ENCODE results near the gene DOCK1.

The DOCK1 gene

DNA sequence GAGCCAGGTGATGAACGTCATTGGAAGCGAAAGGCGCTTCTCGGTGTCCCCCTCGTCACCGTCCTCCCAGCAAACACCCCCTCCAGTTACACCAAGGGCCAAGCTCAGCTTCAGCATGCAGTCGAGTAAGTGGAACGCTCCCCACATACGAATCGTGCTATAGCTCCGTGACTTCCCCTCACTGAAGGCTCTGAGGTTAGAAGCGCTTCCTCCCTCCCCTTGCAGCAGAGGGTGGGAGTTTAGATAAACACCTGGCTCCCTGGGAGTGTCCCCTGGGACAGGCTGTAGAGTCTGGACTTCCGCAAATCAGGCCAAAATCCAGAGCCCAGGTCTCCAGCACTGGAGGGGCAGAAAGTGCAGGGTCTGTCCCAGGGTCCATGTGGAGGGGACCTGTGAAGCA, 538.9 kb downstream of the DOCK1 start:
- H3K9me3 ChIP-seq (ENCODE audit: low read length), result peaks cover 32% of the 10 kb centered on the region
- no peaks in the 10 kb centered on the region for H3K4me1 ChIP-seq (ENCODE audit: insufficient read depth, low read length)
- H2AFZ ChIP-seq (ENCODE audit: low read depth, low read length), result no peak overlapping the region
- no peaks in the 10 kb centered on the region for H3K27me3 ChIP-seq (ENCODE audit: insufficient read depth, low read length)
- H3K4me3 ChIP-seq (ENCODE audit: low read length), result no peak overlapping the region
- H3K36me3 ChIP-seq (ENCODE audit: insufficient read depth, low read length), result peaks cover 62% of the 10 kb centered on the region

DNA sequence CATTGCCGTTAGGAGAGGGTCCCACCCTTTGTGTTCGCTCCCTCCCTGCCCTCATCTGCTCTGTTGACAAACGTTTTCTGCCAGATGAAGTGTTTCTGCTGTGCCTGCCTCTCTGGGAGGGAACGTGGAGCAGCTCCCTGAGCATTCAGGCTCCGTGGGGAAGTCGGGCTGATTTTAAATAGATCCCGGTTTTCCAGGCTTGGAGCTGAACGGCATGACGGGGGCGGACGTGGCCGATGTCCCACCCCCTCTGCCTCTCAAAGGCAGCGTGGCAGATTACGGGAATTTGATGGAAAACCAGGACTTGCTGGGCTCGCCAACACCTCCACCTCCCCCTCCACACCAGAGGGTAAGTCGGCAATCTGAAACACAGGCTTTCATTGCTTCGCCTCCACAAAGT, 542.0 kb downstream of the DOCK1 start:
- Histone ChIP-seq H2AFZ (ENCODE audit: low read depth, low read length) (no peak overlapping the region), H3K36me3 (ENCODE audit: insufficient read depth, low read length) (peaks cover 47% of the 10 kb centered on the region), H3K27me3 (ENCODE audit: insufficient read depth, low read length) (no peaks in the 10 kb centered on the region), H3K4me1 (ENCODE audit: insufficient read depth, low read length) (no peaks in the 10 kb centered on the region), H3K4me3 (ENCODE audit: low read length) (no peak overlapping the region), H3K9me3 (ENCODE audit: low read length) (peaks cover 19% of the 10 kb centered on the region)

DNA sequence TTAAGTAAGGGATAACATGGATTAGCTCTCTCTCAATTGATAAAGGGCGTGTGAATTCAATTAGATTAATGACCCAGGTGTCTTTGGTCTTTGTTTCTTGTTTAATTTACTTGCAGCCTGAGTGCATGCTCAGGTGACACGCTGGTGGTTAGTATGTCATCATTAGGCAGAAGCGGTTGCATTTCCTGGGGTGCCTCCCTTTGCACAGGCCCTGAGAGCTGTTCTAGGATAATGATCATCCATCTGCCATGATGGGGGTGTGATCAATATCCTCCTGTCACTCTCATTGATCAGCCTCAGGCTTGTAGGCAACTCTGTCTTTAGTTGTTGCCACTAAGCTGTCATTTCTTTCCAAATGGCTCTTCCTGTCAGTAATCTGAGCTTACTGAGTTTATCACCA, 544.3 kb downstream of the DOCK1 start:
- Histone ChIP-seq H3K9me3 (ENCODE audit: low read length) (peaks cover under 1% of the 10 kb centered on the region), H2AFZ (ENCODE audit: low read depth, low read length) (no peak overlapping the region), H3K4me1 (ENCODE audit: insufficient read depth, low read length) (no peaks in the 10 kb centered on the region), H3K36me3 (ENCODE audit: insufficient read depth, low read length) (peaks cover 40% of the 10 kb centered on the region), H3K4me3 (ENCODE audit: low read length) (no peak overlapping the region), H3K27me3 (ENCODE audit: insufficient read depth, low read length) (no peaks in the 10 kb centered on the region)

DNA sequence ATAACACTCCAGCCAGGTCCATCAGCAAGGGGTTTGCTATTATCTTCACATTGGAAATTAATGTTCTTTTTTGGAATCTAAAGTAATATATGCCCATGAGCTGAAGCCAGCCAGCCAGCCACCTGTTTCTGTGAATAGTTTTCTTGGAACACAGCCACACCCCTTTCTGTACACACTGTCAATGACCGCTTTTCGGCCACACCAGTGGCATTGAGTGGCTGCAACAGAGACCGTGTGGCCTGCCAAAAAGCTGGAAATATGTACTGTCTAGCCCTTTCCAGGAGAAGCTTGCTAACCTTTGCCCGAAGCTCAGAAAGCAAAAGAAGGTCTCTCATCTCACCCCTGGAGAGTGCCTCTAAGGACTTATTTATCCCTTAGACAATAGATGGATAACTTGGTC, 545.4 kb downstream of the DOCK1 start:
- no peaks in the 10 kb centered on the region for H3K27me3 ChIP-seq (ENCODE audit: insufficient read depth, low read length)
- H3K4me3 ChIP-seq (ENCODE audit: low read length), result no peak overlapping the region
- no peaks in the 10 kb centered on the region for H3K4me1 ChIP-seq (ENCODE audit: insufficient read depth, low read length)
- H2AFZ ChIP-seq (ENCODE audit: low read depth, low read length), result no peak overlapping the region
- peaks cover 30% of the 10 kb centered on the region for H3K36me3 ChIP-seq (ENCODE audit: insufficient read depth, low read length)
- H3K9me3 ChIP-seq (ENCODE audit: low read length), result no peaks in the 10 kb centered on the region

DNA sequence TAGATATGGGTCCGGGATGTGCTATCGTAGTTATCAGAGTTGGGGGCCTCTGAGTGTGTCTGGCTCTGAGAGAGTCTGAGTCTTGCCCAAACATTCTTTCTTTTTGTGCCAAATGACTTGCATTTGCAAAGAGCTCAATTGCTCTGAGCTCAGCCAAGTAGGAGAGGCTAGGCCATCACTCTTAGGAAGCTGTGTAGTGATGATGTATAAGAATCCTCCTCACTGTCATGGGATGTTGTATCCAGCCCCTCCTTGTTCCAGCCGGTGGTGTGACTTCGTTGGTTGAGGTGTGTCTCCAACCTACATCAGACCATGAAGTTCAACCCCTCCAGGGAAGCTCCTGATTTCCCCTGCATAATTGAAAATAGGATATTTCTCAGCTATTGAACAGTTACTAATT, 546.4 kb downstream of the DOCK1 start:
- Histone ChIP-seq H3K36me3 (ENCODE audit: insufficient read depth, low read length) (peaks cover 26% of the 10 kb centered on the region), H3K27me3 (ENCODE audit: insufficient read depth, low read length) (no peaks in the 10 kb centered on the region)

DNA sequence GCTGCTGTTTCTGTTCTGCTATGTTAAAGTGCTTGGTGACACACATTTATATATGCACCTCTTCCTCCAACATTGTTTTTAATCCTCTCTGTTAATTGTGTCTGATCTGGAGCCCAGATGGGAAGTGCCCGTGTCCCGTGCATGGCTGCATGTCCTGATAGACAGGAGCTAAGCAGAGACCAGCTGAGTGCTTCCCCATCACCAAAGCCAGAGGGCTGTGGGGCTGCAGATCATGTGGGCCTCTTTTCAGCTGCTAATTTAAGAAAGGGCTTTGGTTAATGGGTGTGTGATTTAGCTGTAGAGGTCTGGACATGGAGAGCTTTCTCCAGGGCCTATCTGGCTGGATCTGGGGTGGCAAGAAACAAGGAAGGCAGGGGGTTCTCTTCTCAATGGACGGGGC, 547.3 kb downstream of the DOCK1 start:
- H3K4me1 ChIP-seq (ENCODE audit: insufficient read depth, low read length), result no peaks in the 10 kb centered on the region
- no peaks in the 10 kb centered on the region for H3K27me3 ChIP-seq (ENCODE audit: insufficient read depth, low read length)
- no peak overlapping the region for H3K4me3 ChIP-seq (ENCODE audit: low read length)
- peaks cover 18% of the 10 kb centered on the region for H3K36me3 ChIP-seq (ENCODE audit: insufficient read depth, low read length)
- H2AFZ ChIP-seq (ENCODE audit: low read depth, low read length), result no peak overlapping the region
- no peaks in the 10 kb centered on the region for H3K9me3 ChIP-seq (ENCODE audit: low read length)

More for the DNA sequence above, 546.4 kb downstream of the DOCK1 start:
- Histone ChIP-seq H3K4me1 (ENCODE audit: insufficient read depth, low read length) (no peaks in the 10 kb centered on the region), H3K9me3 (ENCODE audit: low read length) (no peaks in the 10 kb centered on the region), H2AFZ (ENCODE audit: low read depth, low read length) (no peak overlapping the region), H3K4me3 (ENCODE audit: low read length) (no peak overlapping the region)

DNA sequence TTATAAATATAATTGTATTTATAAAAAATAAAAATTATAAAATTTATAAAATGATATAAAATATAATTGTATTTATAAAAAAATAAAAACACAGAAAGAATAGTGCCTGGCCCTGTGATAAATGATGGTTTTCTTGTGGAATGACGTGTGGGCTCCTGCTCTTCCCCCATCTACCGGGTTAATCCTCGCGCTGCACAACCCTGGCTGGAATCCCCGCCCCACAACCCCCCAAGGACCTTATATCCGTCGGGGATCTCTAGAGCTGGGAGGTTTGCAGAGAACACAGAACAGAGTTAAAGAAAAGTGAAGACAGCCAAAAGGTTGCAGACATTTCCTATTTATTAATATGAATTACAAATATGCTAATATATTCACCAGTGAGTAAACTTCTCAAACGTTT, 548.5 kb downstream of the DOCK1 start:
- Histone ChIP-seq H2AFZ (ENCODE audit: low read depth, low read length) (no peak overlapping the region), H3K4me1 (ENCODE audit: insufficient read depth, low read length) (no peaks in the 10 kb centered on the region), H3K27me3 (ENCODE audit: insufficient read depth, low read length) (no peaks in the 10 kb centered on the region), H3K36me3 (ENCODE audit: insufficient read depth, low read length) (peaks cover 11% of the 10 kb centered on the region), H3K4me3 (ENCODE audit: low read length) (no peak overlapping the region), H3K9me3 (ENCODE audit: low read length) (no peaks in the 10 kb centered on the region)

DNA sequence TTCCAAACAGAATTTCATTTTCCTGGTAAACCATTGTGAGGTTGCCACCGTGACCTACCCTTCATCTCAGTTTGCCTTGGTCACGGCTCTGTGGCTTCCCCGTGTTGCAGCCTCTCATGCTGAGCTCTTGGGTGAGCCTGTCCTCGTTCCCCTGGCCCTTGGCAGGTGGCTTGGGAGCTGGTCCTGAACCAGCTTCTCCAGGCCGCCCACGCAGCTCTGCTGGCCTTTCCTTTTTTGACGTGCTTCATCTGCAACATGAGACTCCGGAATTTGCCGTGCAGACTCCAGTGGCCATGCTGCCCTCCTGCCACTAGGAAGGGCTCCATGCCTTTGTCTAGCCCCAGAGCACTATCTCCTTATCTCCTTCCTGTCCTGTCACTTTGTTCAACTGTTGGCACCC, 550.9 kb downstream of the DOCK1 start:
- Histone ChIP-seq H3K36me3 (ENCODE audit: insufficient read depth, low read length) (peaks cover 9% of the 10 kb centered on the region), H3K4me3 (ENCODE audit: low read length) (no peak overlapping the region), H3K9me3 (ENCODE audit: low read length) (no peaks in the 10 kb centered on the region), H3K27me3 (ENCODE audit: insufficient read depth, low read length) (no peaks in the 10 kb centered on the region), H3K4me1 (ENCODE audit: insufficient read depth, low read length) (no peaks in the 10 kb centered on the region), H2AFZ (ENCODE audit: low read depth, low read length) (no peak overlapping the region)

DNA sequence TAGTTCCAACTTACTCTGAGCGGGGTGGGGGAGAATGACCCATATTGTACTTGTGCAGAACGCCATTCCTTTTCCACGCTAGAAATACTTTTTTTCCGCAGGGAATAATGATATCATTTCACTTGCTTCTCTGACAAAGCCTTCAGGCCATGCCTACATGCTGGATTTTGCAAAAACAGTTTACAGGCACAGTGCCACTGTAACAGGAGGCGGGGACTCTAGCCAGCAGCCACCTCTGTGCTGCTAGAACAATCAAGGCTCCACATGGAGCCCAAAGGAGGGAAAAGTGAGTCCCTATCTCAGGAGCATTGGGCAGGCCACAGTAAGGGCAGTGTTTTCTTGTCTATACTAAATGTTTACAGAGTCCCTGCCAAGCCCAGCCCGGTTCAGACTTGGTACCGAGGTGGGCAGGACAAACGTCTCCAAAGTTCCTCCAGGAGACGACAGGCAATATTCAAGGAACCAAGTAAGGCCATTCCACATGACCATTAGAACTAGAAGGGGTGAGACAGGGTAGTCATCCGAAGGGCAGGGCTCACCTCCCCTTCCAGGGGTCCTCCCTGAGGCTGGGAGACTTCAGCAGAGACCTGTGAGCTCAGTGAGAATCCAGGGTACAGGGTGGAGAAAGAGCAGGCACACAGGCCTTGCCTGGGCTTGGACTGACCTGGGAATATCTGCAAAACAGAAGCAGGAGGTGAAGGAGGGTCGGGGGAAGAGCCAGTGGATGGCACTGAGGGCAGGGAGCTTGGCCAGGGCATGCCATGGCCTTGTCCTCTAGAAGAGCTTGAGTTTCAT, 553.0 kb downstream of the DOCK1 start:
- Histone ChIP-seq H3K27me3 (ENCODE audit: insufficient read depth, low read length) (no peaks in the 10 kb centered on the region), H3K9me3 (ENCODE audit: low read length) (no peaks in the 10 kb centered on the region), H3K36me3 (ENCODE audit: insufficient read depth, low read length) (no peaks in the 10 kb centered on the region), H2AFZ (ENCODE audit: low read depth, low read length) (no peak overlapping the region), H3K4me3 (ENCODE audit: low read length) (no peak overlapping the region), H3K4me1 (ENCODE audit: insufficient read depth, low read length) (no peaks in the 10 kb centered on the region)

DNA sequence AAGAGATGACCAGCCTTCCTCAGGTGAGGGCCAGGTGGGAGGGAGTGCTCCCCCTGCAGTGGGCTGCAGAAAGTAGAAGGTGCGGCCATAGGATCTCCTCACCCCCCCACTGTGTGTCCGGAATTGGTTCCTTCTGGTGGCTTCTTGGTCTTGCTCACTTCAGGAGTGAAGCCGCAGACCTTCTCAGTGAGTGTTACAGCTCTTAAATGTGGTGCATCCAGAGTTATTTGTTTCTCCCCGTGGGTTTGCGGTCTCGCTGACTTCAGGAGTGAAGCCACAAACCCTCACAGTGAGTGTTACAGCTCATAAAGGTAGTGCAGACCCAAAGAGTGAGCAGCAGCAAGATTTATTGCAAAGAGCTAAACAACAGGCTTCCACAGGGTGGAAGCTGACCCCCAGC, 553.6 kb downstream of the DOCK1 start:
- no peaks in the 10 kb centered on the region for H3K27me3 ChIP-seq (ENCODE audit: insufficient read depth, low read length)
- H3K4me3 ChIP-seq (ENCODE audit: low read length), result no peak overlapping the region
- H3K4me1 ChIP-seq (ENCODE audit: insufficient read depth, low read length), result no peaks in the 10 kb centered on the region
- H2AFZ ChIP-seq (ENCODE audit: low read depth, low read length), result no peak overlapping the region
- no peaks in the 10 kb centered on the region for H3K36me3 ChIP-seq (ENCODE audit: insufficient read depth, low read length)
- no peaks in the 10 kb centered on the region for H3K9me3 ChIP-seq (ENCODE audit: low read length)

DNA sequence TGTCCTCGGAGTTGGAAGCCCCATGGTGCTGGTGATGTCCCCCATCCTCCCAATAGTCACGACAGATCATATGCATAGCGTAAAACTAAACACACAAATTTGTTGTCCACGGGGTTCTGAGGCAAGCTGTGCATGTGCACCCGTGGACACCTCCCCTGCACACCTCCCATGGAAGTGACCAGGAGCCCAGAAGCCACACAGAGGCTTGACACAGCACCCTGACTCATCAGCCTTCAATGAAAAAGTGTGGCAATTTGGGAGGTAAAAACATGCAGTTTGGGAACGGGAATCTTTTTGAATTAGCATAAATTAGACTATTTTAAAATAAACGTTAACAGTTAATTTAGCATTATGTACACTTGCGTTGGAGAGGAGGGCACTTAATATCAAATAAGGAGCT, 554.7 kb downstream of the DOCK1 start:
- Histone ChIP-seq H3K36me3 (ENCODE audit: insufficient read depth, low read length) (no peaks in the 10 kb centered on the region), H2AFZ (ENCODE audit: low read depth, low read length) (no peak overlapping the region), H3K4me3 (ENCODE audit: low read length) (no peak overlapping the region), H3K9me3 (ENCODE audit: low read length) (no peaks in the 10 kb centered on the region), H3K27me3 (ENCODE audit: insufficient read depth, low read length) (no peaks in the 10 kb centered on the region), H3K4me1 (ENCODE audit: insufficient read depth, low read length) (no peaks in the 10 kb centered on the region)

DNA sequence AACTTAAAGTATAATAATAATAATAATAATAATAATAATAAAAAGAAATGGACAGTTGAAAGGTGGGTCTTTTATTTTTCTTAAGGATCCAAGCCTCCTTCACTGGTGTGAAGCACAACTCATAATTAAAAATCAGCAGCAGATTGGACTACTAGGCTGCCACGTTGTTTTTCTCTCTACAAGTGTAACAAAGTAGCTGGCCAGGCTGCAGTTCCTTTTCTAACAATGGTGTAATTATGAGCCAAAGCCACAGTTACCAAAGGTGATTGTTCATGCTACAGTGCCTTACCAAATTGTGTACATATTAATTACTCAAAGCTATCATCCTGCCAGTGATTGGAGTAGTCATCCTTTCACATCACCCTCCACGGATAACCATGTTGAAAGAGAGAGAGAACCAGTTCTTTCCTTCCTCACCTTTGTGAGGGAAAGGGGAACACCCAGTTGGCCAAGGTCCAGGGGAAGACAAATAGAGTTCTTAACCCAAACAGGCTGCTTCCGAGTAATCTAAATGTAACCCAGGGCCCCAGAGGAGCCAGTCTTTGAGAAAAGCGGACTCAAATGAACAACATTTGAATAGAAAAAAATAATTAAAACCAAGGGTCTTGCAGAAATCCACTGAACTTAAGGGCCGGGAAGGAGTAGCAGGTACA, 557.5 kb downstream of the DOCK1 start:
- no peaks in the 10 kb centered on the region for H3K27me3 ChIP-seq (ENCODE audit: insufficient read depth, low read length)
- no peaks in the 10 kb centered on the region for H3K36me3 ChIP-seq (ENCODE audit: insufficient read depth, low read length)
- H2AFZ ChIP-seq (ENCODE audit: low read depth, low read length), result no peak overlapping the region
- H3K4me3 ChIP-seq (ENCODE audit: low read length), result no peak overlapping the region
- H3K4me1 ChIP-seq (ENCODE audit: insufficient read depth, low read length), result no peaks in the 10 kb centered on the region
- H3K9me3 ChIP-seq (ENCODE audit: low read length), result no peaks in the 10 kb centered on the region

DNA sequence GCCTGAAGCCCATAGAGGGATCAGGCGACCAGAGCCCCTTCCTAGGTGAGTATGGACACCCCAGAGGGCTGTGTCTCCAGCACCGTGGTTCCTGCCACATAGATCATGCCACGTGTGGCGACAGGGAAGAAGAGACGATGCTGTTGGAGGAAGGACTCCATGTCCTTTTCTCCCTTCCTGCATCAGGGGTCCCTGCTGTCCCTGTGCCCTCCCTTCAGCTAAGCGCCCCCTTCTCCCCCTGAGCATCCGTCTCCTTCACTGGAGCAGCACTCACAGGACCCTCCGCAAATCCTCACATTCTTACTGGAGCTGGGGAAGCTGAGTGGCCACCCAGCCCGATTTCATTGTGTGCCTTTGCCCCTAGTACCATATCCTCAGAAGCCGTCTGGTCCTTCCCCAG, 558.3 kb downstream of the DOCK1 start:
- no peaks in the 10 kb centered on the region for H3K4me1 ChIP-seq (ENCODE audit: insufficient read depth, low read length)

DNA sequence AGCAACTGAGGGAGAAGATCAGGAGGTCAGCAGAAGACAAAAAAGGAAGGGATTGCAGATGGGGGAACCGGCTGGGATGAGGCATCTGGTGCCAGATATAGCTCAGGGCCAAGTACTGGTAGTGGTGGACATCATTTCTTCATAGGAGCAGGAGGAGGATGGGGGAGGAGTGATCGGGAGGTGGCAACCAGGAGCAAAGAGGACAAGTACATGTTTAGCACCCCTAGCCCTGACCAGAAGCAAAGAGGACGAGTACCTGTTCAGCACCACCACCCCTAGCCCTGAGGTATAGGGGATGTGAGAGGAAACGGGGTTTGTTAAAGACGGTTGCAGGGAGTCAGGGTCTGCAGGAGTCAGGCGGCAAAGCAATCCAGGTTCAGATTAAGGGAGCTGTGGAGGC, 559.3 kb downstream of the DOCK1 start:
- Histone ChIP-seq H3K4me3 (ENCODE audit: low read length) (no peak overlapping the region), H3K9me3 (ENCODE audit: low read length) (no peaks in the 10 kb centered on the region), H3K36me3 (ENCODE audit: insufficient read depth, low read length) (no peaks in the 10 kb centered on the region), H3K27me3 (ENCODE audit: insufficient read depth, low read length) (no peaks in the 10 kb centered on the region), H3K4me1 (ENCODE audit: insufficient read depth, low read length) (no peaks in the 10 kb centered on the region), H2AFZ (ENCODE audit: low read depth, low read length) (no peak overlapping the region)

More for the DNA sequence above, 558.3 kb downstream of the DOCK1 start:
- no peak overlapping the region for H2AFZ ChIP-seq (ENCODE audit: low read depth, low read length)
- no peaks in the 10 kb centered on the region for H3K36me3 ChIP-seq (ENCODE audit: insufficient read depth, low read length)
- no peaks in the 10 kb centered on the region for H3K9me3 ChIP-seq (ENCODE audit: low read length)
- no peaks in the 10 kb centered on the region for H3K27me3 ChIP-seq (ENCODE audit: insufficient read depth, low read length)
- no peak overlapping the region for H3K4me3 ChIP-seq (ENCODE audit: low read length)
